ENCODE results near the gene KIRREL3.

GRCh38 chr11:126808296-126808695 lies 192.3 kb downstream of the KIRREL3 start:
- TF ChIP-seq CTCF (IDR thresholded peaks at IDR 0.05; ENCODE audit: control extremely low read depth in 1 of 3, insufficient read depth in 1 of 3, low read depth in 1 of 3, low read length in 3 of 3) = no peak
- no peak for TF ChIP-seq RXRA (IDR thresholded peaks at IDR 0.05; ENCODE audit: insufficient read depth, low read depth, low read length)
- no peak for TF ChIP-seq EZH2 (IDR thresholded peaks at IDR 0.05; ENCODE audit: low read depth, low read length, severe bottlenecking)
- TF ChIP-seq JUND (IDR thresholded peaks at IDR 0.05; ENCODE audit: low read length) = no peak
- TF ChIP-seq NRF1 (IDR thresholded peaks at IDR 0.05; ENCODE audit: low read depth, low read length) = no peak
- TF ChIP-seq MAX (IDR thresholded peaks at IDR 0.05) = no peak
- no peak for TF ChIP-seq POLR2A (IDR thresholded peaks at IDR 0.05; ENCODE audit: control extremely low read depth in 1 of 2, low read depth in 2 of 2, low read length in 2 of 2)

All from H1 (cell line).